GM06990 (cell line): ENCODE measurements around the gene BCL11B.

ENCODE experiments used
- DNase-seq: peaks from one replicate; pipeline ENCODE4 v3.0.0-alpha.2; 2011; ENCODE audit not compliant: insufficient read length; ENCODE audit errors: extremely low read depth
- H3K27me3 ChIP-seq: replicated peaks from 2 replicates; pipeline ENCODE4 v1.6.0; 2011; ENCODE audit warnings: low read length; ENCODE audit not compliant: control insufficient read depth, insufficient read depth
- H3K36me3 ChIP-seq: 2 replicates; pipeline ENCODE4 v1.5.1; 2011; ENCODE audit warnings: low read length; ENCODE audit not compliant: control insufficient read depth, insufficient read depth
- H3K4me3 ChIP-seq: replicated peaks from 2 replicates; pipeline ENCODE4 v1.5.1; 2011; ENCODE audit warnings: low read depth, mild to moderate bottlenecking, control low read depth, low read length
- CTCF ChIP-seq: IDR thresholded peaks from 2 replicates; pipeline ENCODE4 v1.5.1; 2011; ENCODE audit warnings: low read length, control low read depth, mild to moderate bottlenecking, inconsistent platforms; ENCODE audit not compliant: insufficient read depth, poor library complexity, severe bottlenecking

Gene BCL11B

GRCh38 chr14:99244941-99245563 lies 26.9 kb downstream of the BCL11B start:
- Histone ChIP-seq H3K4me3 (no peak overlapping the region), H3K27me3 (no peaks in the 10 kb centered on the region; the same call in 1 of the 2 replicates), H3K36me3 (no peaks in the 10 kb centered on the region)
- no peak for TF ChIP-seq CTCF
- DNase-seq, result no peak

GRCh38 chr14:99244367-99244901 lies 27.6 kb downstream of the BCL11B start:
- no peaks in the 10 kb centered on the region; the same call in 1 of the 2 replicates for H3K27me3 ChIP-seq

GRCh38 chr14:99242816-99243721 lies 28.9 kb downstream of the BCL11B start:
- no peak overlapping the region for H3K4me3 ChIP-seq
- H3K36me3 ChIP-seq, result no peaks in the 10 kb centered on the region
- no peaks in the 10 kb centered on the region; the same call in 1 of the 2 replicates for H3K27me3 ChIP-seq
- no peak for TF ChIP-seq CTCF
- DNase-seq, result no peak

More at GRCh38 chr14:99244367-99244901, 27.6 kb downstream of the BCL11B start:
- TF ChIP-seq CTCF, result no peak
- H3K36me3 ChIP-seq, result no peaks in the 10 kb centered on the region
- no peak overlapping the region for H3K4me3 ChIP-seq
- no peak for DNase-seq

- H3K27me3 ChIP-seq, result no peaks in the 10 kb centered on the region; the same call in 1 of the 2 replicates
- DNase-seq, result no peak
- no peak overlapping the region for H3K4me3 ChIP-seq
- no peaks in the 10 kb centered on the region for H3K36me3 ChIP-seq
- no peak for TF ChIP-seq CTCF
Measured at GRCh38 chr14:99242238-99242637, 29.8 kb downstream of the BCL11B start.

- DNase-seq, result no peak
- Histone ChIP-seq H3K27me3 (no peaks in the 10 kb centered on the region; the same call in 1 of the 2 replicates), H3K4me3 (no peak overlapping the region)
Measured at GRCh38 chr14:99241325-99242010, 30.5 kb downstream of the BCL11B start.

More at GRCh38 chr14:99241325-99242010, 30.5 kb downstream of the BCL11B start:
- no peaks in the 10 kb centered on the region for H3K36me3 ChIP-seq
- TF ChIP-seq CTCF, result no peak
